WTC11 (cell line): ENCODE results near the gene PCNX3.

ENCODE experiments used
- ZNF416 ChIP-seq: fragments of 250-450 bp; sonication (Bioruptor Pico); IDR thresholded peaks from 2 replicates; pipeline ENCODE4 v1.9.0; 2021; ENCODE audit warnings: mild to moderate bottlenecking, inconsistent platforms
- TF ChIP-seq, protein P1 (sequence below): fragments of 200-600 bp; IDR thresholded peaks from 2 replicates; pipeline ENCODE4 v1.8.0; 2022; ENCODE audit warnings: antibody characterized with exemption
- TF ChIP-seq, protein P2 (sequence below): sonication (generic); formaldehyde crosslinking; IDR thresholded peaks from 2 replicates; pipeline ENCODE4 v1.8.1; 2022; ENCODE audit warnings: low read depth, missing genetic modification reagents, borderline replicate concordance
- TF ChIP-seq, protein P3 (sequence below): sonication (generic); formaldehyde crosslinking; IDR thresholded peaks from 2 replicates; pipeline ENCODE4 v1.8.0; 2023; ENCODE audit warnings: mild to moderate bottlenecking, missing genetic modification reagents
- TF ChIP-seq, protein P4 (sequence below): sonication (generic); formaldehyde crosslinking; IDR thresholded peaks from 2 replicates; pipeline ENCODE4 v1.8.0; 2022; ENCODE audit warnings: missing genetic modification reagents
- TF ChIP-seq, protein P5 (sequence below): sonication (generic); formaldehyde crosslinking; IDR thresholded peaks from 2 replicates; pipeline ENCODE4 v1.8.0; 2022; ENCODE audit warnings: mild to moderate bottlenecking, missing genetic modification reagents

DNA sequence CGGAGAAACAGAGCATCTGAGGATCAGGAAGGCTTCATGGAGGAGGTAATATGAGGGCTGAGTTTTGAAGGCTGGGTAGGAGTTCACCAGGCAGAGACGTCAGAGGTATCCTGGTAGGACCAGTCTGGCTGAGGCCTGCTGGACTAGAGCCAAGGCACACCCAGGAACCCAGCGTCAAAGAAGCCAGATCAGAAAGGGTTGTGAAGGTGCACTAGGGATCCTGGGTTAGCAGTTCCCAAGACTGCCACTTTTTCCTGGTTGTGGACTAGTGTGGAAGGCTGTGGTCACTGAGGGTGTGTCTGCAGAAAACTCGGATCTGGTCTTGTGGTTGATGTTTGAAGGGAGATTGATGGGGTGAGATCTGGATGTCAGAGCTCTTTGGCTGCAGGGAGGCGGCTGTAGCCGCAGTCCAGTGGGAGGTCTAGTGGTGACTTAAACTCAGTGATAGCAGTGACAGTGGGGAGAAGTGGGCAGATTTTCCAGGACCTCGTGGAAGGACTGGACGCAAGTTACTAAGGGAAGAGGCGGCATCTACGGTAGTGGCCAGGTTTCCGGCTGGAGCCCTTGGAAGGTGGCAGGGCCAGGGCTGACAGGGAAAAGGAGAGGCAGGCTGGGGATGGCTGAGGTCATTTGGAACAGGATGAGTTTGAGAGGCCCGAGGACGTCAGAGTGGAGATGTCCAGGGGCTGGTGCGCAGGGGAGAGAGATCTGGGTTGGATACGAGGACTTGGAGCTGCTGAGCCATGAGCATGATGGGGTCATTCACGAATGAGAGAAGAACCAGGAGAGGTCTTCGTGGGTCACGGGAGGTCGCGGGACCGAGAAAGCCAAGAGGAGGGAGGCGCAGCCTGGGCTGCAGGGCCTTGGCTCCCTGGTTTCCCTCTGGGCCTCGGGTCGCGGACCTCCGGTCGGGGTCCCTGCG lies 36.3 kb downstream of the PCNX3 start:
- TF ChIP-seq, protein P1, sequence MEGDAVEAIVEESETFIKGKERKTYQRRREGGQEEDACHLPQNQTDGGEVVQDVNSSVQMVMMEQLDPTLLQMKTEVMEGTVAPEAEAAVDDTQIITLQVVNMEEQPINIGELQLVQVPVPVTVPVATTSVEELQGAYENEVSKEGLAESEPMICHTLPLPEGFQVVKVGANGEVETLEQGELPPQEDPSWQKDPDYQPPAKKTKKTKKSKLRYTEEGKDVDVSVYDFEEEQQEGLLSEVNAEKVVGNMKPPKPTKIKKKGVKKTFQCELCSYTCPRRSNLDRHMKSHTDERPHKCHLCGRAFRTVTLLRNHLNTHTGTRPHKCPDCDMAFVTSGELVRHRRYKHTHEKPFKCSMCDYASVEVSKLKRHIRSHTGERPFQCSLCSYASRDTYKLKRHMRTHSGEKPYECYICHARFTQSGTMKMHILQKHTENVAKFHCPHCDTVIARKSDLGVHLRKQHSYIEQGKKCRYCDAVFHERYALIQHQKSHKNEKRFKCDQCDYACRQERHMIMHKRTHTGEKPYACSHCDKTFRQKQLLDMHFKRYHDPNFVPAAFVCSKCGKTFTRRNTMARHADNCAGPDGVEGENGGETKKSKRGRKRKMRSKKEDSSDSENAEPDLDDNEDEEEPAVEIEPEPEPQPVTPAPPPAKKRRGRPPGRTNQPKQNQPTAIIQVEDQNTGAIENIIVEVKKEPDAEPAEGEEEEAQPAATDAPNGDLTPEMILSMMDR, result no peak
- TF ChIP-seq, protein P2, sequence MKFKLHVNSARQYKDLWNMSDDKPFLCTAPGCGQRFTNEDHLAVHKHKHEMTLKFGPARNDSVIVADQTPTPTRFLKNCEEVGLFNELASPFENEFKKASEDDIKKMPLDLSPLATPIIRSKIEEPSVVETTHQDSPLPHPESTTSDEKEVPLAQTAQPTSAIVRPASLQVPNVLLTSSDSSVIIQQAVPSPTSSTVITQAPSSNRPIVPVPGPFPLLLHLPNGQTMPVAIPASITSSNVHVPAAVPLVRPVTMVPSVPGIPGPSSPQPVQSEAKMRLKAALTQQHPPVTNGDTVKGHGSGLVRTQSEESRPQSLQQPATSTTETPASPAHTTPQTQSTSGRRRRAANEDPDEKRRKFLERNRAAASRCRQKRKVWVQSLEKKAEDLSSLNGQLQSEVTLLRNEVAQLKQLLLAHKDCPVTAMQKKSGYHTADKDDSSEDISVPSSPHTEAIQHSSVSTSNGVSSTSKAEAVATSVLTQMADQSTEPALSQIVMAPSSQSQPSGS (CRISPR knock-in tag), result no peak
- TF ChIP-seq, protein P3, sequence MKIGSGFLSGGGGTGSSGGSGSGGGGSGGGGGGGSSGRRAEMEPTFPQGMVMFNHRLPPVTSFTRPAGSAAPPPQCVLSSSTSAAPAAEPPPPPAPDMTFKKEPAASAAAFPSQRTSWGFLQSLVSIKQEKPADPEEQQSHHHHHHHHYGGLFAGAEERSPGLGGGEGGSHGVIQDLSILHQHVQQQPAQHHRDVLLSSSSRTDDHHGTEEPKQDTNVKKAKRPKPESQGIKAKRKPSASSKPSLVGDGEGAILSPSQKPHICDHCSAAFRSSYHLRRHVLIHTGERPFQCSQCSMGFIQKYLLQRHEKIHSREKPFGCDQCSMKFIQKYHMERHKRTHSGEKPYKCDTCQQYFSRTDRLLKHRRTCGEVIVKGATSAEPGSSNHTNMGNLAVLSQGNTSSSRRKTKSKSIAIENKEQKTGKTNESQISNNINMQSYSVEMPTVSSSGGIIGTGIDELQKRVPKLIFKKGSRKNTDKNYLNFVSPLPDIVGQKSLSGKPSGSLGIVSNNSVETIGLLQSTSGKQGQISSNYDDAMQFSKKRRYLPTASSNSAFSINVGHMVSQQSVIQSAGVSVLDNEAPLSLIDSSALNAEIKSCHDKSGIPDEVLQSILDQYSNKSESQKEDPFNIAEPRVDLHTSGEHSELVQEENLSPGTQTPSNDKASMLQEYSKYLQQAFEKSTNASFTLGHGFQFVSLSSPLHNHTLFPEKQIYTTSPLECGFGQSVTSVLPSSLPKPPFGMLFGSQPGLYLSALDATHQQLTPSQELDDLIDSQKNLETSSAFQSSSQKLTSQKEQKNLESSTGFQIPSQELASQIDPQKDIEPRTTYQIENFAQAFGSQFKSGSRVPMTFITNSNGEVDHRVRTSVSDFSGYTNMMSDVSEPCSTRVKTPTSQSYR (CRISPR knock-in tag), result no peak
- TF ChIP-seq, protein P4, sequence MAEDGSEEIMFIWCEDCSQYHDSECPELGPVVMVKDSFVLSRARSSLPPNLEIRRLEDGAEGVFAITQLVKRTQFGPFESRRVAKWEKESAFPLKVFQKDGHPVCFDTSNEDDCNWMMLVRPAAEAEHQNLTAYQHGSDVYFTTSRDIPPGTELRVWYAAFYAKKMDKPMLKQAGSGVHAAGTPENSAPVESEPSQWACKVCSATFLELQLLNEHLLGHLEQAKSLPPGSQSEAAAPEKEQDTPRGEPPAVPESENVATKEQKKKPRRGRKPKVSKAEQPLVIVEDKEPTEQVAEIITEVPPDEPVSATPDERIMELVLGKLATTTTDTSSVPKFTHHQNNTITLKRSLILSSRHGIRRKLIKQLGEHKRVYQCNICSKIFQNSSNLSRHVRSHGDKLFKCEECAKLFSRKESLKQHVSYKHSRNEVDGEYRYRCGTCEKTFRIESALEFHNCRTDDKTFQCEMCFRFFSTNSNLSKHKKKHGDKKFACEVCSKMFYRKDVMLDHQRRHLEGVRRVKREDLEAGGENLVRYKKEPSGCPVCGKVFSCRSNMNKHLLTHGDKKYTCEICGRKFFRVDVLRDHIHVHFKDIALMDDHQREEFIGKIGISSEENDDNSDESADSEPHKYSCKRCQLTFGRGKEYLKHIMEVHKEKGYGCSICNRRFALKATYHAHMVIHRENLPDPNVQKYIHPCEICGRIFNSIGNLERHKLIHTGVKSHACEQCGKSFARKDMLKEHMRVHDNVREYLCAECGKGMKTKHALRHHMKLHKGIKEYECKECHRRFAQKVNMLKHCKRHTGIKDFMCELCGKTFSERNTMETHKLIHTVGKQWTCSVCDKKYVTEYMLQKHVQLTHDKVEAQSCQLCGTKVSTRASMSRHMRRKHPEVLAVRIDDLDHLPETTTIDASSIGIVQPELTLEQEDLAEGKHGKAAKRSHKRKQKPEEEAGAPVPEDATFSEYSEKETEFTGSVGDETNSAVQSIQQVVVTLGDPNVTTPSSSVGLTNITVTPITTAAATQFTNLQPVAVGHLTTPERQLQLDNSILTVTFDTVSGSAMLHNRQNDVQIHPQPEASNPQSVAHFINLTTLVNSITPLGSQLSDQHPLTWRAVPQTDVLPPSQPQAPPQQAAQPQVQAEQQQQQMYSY, result no peak
- TF ChIP-seq ZNF416 (CRISPR knock-in tag), result no peak
- TF ChIP-seq, protein P5, sequence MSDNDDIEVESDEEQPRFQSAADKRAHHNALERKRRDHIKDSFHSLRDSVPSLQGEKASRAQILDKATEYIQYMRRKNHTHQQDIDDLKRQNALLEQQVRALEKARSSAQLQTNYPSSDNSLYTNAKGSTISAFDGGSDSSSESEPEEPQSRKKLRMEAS (CRISPR knock-in tag), result no peak
